ENCODE results near the gene TMEM117.

TMEM117 gene

DNA sequence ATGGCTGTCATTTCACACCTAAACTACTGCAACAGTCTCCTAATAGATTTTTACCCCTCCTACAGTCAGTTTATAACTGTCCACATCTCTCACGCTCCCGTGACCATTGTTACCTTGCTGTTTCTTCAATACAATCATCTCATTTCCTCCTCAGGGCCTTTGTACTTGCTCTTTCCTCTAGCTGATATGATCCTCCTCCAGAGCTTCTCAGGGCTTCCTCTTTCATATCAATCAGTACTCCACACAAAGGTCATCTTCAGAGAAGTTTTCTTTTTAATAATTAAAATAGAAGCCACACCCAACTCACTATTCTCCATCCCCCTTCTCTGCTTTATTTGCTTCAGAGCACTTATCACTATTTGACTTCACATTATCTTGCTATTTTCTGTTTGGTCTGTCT is 532.0 kb downstream of the TMEM117 start:
- H3K27me3 ChIP-seq (ENCODE audit: insufficient read depth, poor library complexity, severe bottlenecking), result no peaks in the 10 kb centered on the region
- H3K36me3 ChIP-seq (ENCODE audit: low read depth), result no peaks in the 10 kb centered on the region
- ATAC-seq (ENCODE audit: low read depth), result no peak
- H3K4me3 ChIP-seq (ENCODE audit: severe bottlenecking), result no peak overlapping the region
- H3K9me3 ChIP-seq (ENCODE audit: severe bottlenecking), result no peaks in the 10 kb centered on the region
- TF ChIP-seq, protein P1, sequence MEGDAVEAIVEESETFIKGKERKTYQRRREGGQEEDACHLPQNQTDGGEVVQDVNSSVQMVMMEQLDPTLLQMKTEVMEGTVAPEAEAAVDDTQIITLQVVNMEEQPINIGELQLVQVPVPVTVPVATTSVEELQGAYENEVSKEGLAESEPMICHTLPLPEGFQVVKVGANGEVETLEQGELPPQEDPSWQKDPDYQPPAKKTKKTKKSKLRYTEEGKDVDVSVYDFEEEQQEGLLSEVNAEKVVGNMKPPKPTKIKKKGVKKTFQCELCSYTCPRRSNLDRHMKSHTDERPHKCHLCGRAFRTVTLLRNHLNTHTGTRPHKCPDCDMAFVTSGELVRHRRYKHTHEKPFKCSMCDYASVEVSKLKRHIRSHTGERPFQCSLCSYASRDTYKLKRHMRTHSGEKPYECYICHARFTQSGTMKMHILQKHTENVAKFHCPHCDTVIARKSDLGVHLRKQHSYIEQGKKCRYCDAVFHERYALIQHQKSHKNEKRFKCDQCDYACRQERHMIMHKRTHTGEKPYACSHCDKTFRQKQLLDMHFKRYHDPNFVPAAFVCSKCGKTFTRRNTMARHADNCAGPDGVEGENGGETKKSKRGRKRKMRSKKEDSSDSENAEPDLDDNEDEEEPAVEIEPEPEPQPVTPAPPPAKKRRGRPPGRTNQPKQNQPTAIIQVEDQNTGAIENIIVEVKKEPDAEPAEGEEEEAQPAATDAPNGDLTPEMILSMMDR (IDR thresholded peaks at IDR 0.05; ENCODE audit: poor library complexity, severe bottlenecking), result no peak
- H3K27ac ChIP-seq (ENCODE audit: poor library complexity, severe bottlenecking), result no peak overlapping the region
- DNase-seq (ENCODE audit: low spot score), result no peak
- no peaks in the 10 kb centered on the region for H3K4me1 ChIP-seq (ENCODE audit: insufficient read depth, poor library complexity, severe bottlenecking)

- TF ChIP-seq, protein P1 (IDR thresholded peaks at IDR 0.05; ENCODE audit: poor library complexity, severe bottlenecking), result no peak
- ATAC-seq (ENCODE audit: low read depth), result no peak
- no peak overlapping the region for H3K27ac ChIP-seq (ENCODE audit: poor library complexity, severe bottlenecking)
Observed at GRCh38 chr12:44369998-44370397, 534.1 kb downstream of the TMEM117 start.

GRCh38 chr12:44370982-44371381 is 535.1 kb downstream of the TMEM117 start:
- DNase-seq (ENCODE audit: low spot score) (no peak), ATAC-seq (ENCODE audit: low read depth) (no peak)
- TF ChIP-seq, protein P1 (IDR thresholded peaks at IDR 0.05; ENCODE audit: poor library complexity, severe bottlenecking), result no peak
- Histone ChIP-seq H3K27me3 (ENCODE audit: insufficient read depth, poor library complexity, severe bottlenecking) (no peaks in the 10 kb centered on the region), H3K4me1 (ENCODE audit: insufficient read depth, poor library complexity, severe bottlenecking) (no peaks in the 10 kb centered on the region), H3K4me3 (ENCODE audit: severe bottlenecking) (no peak overlapping the region), H3K36me3 (ENCODE audit: low read depth) (no peaks in the 10 kb centered on the region), H3K27ac (ENCODE audit: poor library complexity, severe bottlenecking) (no peak overlapping the region), H3K9me3 (ENCODE audit: severe bottlenecking) (no peaks in the 10 kb centered on the region)

More at GRCh38 chr12:44369998-44370397, 534.1 kb downstream of the TMEM117 start:
- no peak for DNase-seq (ENCODE audit: low spot score)
- Histone ChIP-seq H3K4me1 (ENCODE audit: insufficient read depth, poor library complexity, severe bottlenecking) (no peaks in the 10 kb centered on the region), H3K4me3 (ENCODE audit: severe bottlenecking) (no peak overlapping the region), H3K36me3 (ENCODE audit: low read depth) (no peaks in the 10 kb centered on the region), H3K27me3 (ENCODE audit: insufficient read depth, poor library complexity, severe bottlenecking) (no peaks in the 10 kb centered on the region), H3K9me3 (ENCODE audit: severe bottlenecking) (no peaks in the 10 kb centered on the region)

DNA sequence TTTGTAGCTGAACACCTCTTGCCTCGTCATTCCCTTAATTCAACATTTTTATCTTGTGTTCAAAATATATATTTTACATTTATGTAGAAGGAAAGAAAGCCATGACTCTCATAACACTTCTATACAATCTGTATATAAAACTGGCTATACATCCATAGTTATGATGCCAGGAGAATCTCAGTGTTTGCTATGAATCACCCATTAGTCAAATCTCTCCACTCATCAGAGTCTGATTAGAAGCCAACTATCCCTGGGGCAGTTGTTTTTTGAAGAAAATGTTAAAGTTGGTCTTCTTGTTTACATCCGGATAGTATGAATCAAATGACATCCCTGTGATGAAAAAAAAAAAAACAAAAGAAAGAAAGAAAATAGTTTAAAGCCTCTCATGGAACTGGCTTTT is 536.4 kb downstream of the TMEM117 start:
- Histone ChIP-seq H3K27me3 (ENCODE audit: insufficient read depth, poor library complexity, severe bottlenecking) (no peaks in the 10 kb centered on the region), H3K9me3 (ENCODE audit: severe bottlenecking) (no peaks in the 10 kb centered on the region), H3K4me1 (ENCODE audit: insufficient read depth, poor library complexity, severe bottlenecking) (no peaks in the 10 kb centered on the region), H3K4me3 (ENCODE audit: severe bottlenecking) (no peak overlapping the region), H3K36me3 (ENCODE audit: low read depth) (no peaks in the 10 kb centered on the region), H3K27ac (ENCODE audit: poor library complexity, severe bottlenecking) (no peak overlapping the region)
- ATAC-seq (ENCODE audit: low read depth) (peak; percentile 74), DNase-seq (ENCODE audit: low spot score) (no peak)
- TF ChIP-seq, protein P1 (IDR thresholded peaks at IDR 0.05; ENCODE audit: poor library complexity, severe bottlenecking), result no peak

DNA sequence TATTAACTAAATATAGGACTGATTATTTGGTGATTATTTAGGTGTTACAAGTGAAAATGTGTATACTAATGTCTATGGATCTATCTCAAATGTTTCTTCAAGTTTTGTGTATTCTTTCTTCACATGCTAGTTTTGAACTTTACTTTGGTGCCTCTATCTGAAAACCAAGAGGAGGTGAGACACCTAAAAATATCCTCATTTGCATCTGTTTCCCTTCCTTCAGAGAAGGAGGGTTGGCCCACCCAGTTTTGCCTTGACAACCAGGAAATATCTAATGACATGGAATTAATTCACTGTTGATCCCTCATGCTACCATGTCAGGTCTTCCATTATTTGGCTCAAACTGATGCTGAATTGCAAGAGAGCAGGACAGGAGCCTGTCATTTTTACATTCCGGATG is 539.8 kb downstream of the TMEM117 start:
- DNase-seq (ENCODE audit: low spot score) (no peak), ATAC-seq (ENCODE audit: low read depth) (no peak)
- Histone ChIP-seq H3K36me3 (ENCODE audit: low read depth) (no peaks in the 10 kb centered on the region), H3K9me3 (ENCODE audit: severe bottlenecking) (no peaks in the 10 kb centered on the region), H3K4me3 (ENCODE audit: severe bottlenecking) (no peak overlapping the region), H3K4me1 (ENCODE audit: insufficient read depth, poor library complexity, severe bottlenecking) (no peaks in the 10 kb centered on the region), H3K27me3 (ENCODE audit: insufficient read depth, poor library complexity, severe bottlenecking) (no peaks in the 10 kb centered on the region), H3K27ac (ENCODE audit: poor library complexity, severe bottlenecking) (no peak overlapping the region)
- TF ChIP-seq, protein P1 (IDR thresholded peaks at IDR 0.05; ENCODE audit: poor library complexity, severe bottlenecking), result no peak
